ENCODE results near the gene CYP11A1.

CYP11A1 gene

GRCh38 chr15:74320352-74321247, 46.8 kb downstream of the CYP11A1 start:
- no peak for DNase-seq (ENCODE audit: low read depth)
- no peak overlapping the region for H3K4me3 ChIP-seq (ENCODE audit: low read depth, low read length)
- TF ChIP-seq CTCF (IDR thresholded peaks at IDR 0.05; ENCODE audit: low read depth, low read length, missing control alignments), result peak; percentile 72

- DNase-seq (ENCODE audit: low read depth), result no peak
- H3K4me3 ChIP-seq (ENCODE audit: low read depth, low read length), result no peak overlapping the region
- TF ChIP-seq CTCF (IDR thresholded peaks at IDR 0.05; ENCODE audit: low read depth, low read length, missing control alignments), result no peak
These were observed 47.7 kb downstream of the CYP11A1 start for GRCh38 chr15:74319596-74320351.

- no peak for TF ChIP-seq CTCF (IDR thresholded peaks at IDR 0.05; ENCODE audit: low read depth, low read length, missing control alignments)
- H3K4me3 ChIP-seq (ENCODE audit: low read depth, low read length), result no peak overlapping the region
- DNase-seq (ENCODE audit: low read depth), result no peak
These were observed 48.3 kb downstream of the CYP11A1 start for GRCh38 chr15:74319138-74319460.

- no peak for TF ChIP-seq CTCF (IDR thresholded peaks at IDR 0.05; ENCODE audit: low read depth, low read length, missing control alignments)
- H3K4me3 ChIP-seq (ENCODE audit: low read depth, low read length), result no peak overlapping the region
- no peak for DNase-seq (ENCODE audit: low read depth)
These were observed 48.9 kb downstream of the CYP11A1 start for GRCh38 chr15:74318376-74319137.

- no peak for DNase-seq (ENCODE audit: low read depth)
- H3K4me3 ChIP-seq (ENCODE audit: low read depth, low read length), result no peak overlapping the region
- no peak for TF ChIP-seq CTCF (IDR thresholded peaks at IDR 0.05; ENCODE audit: low read depth, low read length, missing control alignments)
These were observed 49.5 kb downstream of the CYP11A1 start for GRCh38 chr15:74317820-74318375.

- no peak for TF ChIP-seq CTCF (IDR thresholded peaks at IDR 0.05; ENCODE audit: low read depth, low read length, missing control alignments)
- H3K4me3 ChIP-seq (ENCODE audit: low read depth, low read length), result no peak overlapping the region
- DNase-seq (ENCODE audit: low read depth), result no peak
These were observed 51.3 kb downstream of the CYP11A1 start for GRCh38 chr15:74316141-74316540.
